Activated naive CD4-positive, alpha-beta T cell (primary cell): ENCODE measurements around the gene DNAJC7.

Source experiments
- DNase-seq, 4 experiments: peaks; one replicate each; lab custom pipeline; 2025; lab: John Stamatoyannopoulos, UW

DNAJC7 gene, protein sequence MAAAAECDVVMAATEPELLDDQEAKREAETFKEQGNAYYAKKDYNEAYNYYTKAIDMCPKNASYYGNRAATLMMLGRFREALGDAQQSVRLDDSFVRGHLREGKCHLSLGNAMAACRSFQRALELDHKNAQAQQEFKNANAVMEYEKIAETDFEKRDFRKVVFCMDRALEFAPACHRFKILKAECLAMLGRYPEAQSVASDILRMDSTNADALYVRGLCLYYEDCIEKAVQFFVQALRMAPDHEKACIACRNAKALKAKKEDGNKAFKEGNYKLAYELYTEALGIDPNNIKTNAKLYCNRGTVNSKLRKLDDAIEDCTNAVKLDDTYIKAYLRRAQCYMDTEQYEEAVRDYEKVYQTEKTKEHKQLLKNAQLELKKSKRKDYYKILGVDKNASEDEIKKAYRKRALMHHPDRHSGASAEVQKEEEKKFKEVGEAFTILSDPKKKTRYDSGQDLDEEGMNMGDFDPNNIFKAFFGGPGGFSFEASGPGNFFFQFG

DNA sequence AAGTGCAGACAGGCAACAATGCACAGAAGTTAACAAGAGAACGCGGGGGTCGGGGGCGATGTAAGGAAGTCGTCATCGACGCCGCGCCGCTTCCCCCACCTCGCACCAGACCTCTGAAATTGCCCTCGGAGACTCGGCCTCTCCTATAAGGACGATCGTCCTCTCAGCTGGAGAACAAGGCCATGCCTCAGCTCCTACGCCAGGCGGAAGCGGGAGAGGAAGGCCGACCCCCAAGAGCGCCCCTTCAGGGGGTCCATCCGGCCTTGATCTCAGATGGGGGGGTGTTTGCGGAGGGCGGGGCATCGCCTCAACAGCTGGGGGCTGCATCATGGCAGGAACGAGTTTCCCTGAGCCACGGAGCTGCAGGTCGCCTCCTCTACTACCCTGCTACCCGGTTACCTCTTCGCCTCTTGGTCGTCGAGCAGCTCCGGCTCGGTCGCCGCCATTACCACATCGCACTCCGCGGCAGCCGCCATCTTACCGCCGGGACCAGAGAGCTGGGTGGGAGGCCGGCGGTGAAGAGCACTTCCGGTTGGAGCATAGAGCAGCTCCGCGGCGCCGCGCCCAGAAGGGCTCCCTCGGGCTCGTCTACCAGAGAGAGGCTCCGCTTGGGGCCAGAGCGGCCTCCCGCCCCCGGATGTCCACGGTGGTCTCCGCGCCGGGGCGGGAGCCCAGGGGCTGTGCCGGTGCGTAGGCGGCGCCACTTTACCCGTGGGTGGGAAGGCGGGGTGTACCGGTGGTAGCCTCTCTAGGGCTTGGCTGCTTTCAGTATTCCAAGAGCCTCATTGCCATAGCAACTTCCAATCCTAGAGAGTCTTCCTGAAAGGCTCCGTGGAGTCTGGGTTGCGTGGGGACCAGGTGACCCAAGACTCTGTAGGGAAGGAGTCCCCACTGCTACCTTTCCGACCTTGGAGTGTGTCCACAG is at the start of gene DNAJC7:
DNAJC7 (minus strand) TSS at position 499 of the 925 bp plus-strand sequence; CDS start at position 476, 23 bp downstream.
- DNase-seq = peak; percentile 80 to 87 (median 84)

GRCh38 chr17:42065201-42065600 is 48.0 kb upstream of the DNAJC7 start:
- no peak for DNase-seq

DNA sequence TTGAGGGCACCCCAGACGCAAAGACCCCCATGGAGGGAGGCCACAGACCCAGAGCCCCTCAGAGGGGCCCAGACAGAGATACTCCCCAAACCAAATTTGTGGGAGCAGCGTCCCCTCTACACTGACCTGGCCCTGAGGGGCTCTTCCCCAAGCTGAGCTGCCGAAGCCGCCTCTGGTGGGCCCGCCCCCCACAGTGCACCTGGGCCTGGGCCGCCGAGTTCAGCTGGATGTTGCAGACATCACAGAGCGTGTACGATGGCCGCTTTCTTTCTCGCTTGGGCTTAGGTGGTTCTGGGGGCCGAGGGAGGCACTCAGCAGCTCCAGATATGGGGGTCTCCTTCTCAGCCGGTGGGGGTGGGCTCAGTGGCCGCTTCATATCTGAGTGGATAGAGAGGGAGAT is 45.4 kb upstream of the DNAJC7 start:
- DNase-seq = no peak

DNA sequence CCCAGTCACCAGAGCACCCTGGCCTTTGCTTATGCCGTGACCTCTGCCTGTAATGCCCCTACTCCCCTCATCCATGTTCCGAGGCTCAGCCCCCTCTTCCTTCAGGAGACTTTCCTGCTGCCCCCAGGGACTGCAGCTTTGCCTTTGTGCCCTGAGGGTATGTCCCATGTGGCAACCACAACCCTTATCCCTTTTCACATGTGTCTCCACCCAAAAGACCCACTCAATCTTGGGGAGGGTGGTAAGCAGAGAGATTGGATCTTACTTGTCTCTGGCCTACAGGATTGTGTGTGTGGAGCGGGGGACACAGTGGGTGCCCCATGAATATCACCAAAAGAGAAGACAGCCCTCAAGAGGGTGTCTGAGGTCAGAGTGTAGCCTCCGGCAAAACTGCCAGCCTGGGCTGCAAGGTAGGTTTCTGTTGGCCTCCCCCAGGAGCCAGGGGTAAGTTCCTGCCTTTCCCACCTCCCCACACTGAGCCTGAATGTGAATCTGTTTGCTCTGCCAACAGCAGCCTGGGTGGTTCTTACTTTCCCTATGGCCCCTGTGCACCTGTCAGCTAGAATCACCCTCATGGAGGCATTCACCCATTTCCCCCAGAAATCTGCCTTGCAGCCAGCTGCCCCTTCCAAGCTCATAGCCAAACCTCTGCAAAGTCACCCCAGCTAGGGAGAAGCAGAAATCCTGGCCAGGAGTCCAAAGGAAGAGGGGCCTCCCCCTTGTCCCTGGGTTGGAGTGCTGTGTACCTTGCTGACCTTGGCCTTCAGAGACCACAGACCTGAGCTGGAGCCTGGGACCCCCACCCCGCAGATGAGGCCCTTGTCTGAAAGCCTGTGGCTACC is 44.6 kb upstream of the DNAJC7 start:
- no peak for DNase-seq

GRCh38 chr17:42060231-42060630 is 43.0 kb upstream of the DNAJC7 start:
- DNase-seq = no peak

GRCh38 chr17:42059815-42060214 is 42.6 kb upstream of the DNAJC7 start:
- DNase-seq = no peak

DNA sequence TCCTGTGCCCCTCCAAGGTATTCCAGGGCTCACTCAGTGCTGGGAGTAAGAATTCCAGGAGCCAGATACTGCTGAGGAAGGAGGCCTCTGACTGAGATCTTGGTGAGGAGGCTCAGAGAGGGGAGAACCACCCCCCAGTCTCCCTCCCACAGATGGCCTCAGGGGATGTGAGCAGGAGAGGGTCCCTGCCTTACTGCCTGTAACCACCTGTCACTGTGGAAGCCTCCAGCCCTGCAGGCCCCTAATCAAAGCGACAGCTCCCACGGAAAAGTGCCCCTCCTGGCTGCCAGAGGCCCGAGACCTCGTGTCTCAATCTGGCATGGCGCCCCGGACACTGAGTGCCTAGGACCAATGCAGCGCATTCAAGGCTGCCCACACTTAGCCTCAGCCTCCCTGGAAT is 40.8 kb upstream of the DNAJC7 start:
- no peak for DNase-seq

DNA sequence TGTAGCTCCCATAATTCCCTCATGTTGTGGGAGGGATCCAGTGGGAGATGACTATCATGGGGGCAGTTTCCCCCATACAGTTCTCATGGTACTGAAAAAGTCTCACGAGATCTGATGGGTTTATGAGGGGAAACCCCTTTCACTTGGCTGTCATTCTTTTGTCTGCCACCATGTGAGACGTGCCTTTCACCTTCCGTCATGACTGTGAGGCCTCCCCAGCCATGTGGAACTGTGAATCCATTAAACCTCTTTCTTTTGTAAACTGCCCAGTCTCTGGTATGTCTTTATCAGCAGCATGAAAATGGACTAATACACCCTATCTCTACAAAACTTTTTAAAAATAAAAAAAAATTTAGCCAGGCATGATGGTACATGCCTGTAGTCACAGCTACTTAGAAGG is 39.4 kb upstream of the DNAJC7 start:
- no peak for DNase-seq

GRCh38 chr17:42055496-42055895 is 38.3 kb upstream of the DNAJC7 start:
- no peak for DNase-seq

DNA sequence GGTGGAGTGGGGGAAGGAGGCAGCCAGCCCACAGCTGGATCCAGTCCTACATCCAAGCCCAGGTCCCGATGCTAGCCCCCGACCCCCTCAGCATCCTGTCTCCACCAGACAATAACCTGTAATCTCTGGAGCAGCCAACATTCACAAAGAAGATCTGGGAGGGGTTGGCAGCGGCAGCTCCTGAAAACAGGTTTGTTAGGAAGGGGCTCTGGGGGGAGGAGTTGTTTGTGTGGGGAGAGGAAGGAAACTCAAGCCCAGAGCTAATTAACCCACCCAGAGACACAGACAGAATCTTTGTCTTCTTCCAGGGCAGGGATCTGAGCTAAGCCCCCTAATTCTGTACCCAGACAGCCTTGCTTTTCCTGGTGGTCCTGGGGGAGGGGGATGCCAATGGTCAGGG is 37.8 kb upstream of the DNAJC7 start:
- no peak for DNase-seq

DNA sequence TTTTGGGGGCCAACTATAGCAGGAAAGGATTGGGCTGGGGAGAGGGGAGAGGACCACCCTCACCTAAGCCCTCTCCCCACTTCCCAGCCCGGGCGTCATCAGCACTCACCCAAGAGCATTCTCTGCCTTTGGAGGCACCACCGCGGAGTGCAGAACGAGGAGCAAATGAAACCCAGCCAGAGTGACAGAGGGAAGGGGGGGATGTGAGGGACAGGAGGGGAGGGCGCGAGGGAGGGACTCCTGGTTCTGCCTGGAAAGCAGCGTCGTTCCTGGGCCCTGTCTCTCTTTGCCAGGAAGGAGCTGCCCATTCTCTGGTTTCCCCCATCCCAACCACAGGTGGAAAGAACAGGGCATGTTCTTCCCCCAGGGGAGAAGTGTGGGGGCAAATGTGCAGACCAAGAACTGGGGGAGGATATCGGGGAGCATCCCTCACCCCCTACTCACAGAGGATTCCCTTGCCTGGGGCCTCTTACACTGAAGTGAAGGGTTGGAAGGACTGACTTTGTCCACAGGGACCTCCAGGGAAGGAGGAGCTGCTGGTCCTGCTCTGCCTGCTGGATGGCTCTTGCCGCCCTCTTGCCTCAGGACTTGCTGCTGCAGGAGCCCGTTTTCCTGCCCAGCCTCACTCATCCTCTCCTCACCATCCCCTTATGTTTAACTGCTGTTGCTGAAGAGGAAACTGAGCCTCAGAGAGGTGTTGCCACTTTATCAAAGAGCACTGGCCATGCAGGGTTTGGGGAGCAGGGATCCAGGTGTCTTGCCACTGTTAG is 36.7 kb upstream of the DNAJC7 start:
- DNase-seq = no peak

- DNase-seq = no peak
Observed at GRCh38 chr17:42052346-42052877, 35.2 kb upstream of the DNAJC7 start.

GRCh38 chr17:42051645-42052044 is 34.4 kb upstream of the DNAJC7 start:
- no peak for DNase-seq

DNA sequence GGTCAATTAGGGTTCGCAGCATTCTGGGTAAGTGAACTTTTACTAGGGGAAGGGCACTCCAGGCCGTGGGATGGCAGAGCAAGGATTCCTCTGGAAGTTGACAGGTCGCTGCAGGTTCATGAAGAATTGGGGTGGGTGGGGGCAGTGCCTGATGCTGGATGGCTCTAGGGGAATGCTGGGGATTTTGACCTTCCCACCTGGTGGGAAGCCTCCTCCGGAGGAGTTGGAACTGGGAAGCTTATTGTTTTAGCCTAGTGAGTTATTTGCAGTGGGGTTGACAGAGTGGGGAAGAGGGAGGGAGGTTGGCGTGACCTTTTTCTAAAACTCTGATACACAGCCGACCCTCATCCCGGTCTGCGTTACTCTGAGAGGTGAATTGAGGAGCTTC is 33.8 kb upstream of the DNAJC7 start:
- no peak for DNase-seq

- DNase-seq = peak in 3 of 4 experiments; percentile 17 to 64 (median 25)
Observed at GRCh38 chr17:42050393-42051012, 33.3 kb upstream of the DNAJC7 start, which contains the start of gene C17orf113. TSS of gene C17orf113 (minus strand) at chr17:42050601. CDS start at chr17:42043376, 7,225 bp downstream.

GRCh38 chr17:42049834-42050392 is 32.7 kb upstream of the DNAJC7 start:
- no peak for DNase-seq

GRCh38 chr17:42047343-42047742 is 30.1 kb upstream of the DNAJC7 start:
- DNase-seq = no peak

DNA sequence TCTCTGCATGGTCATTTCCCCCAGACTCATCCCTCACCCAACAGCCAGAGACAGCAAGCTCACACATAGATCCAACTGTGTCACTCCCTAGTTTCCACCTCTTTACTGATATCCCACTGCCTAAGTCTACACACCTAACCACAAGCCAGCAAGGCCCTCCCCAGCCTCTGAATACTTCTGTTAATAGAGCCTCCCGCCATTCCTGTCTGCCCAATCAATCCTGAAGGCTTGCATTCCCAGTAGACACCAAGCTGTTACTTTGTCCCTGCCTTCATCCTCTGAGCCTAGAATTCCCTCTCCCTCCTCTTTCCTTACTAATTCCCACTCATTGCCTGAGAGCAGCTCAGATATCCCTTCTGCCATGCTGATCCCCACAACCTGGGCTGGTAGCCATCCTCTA is 28.5 kb upstream of the DNAJC7 start:
- DNase-seq = no peak

- no peak for DNase-seq
Observed at GRCh38 chr17:42042598-42043319, 25.5 kb upstream of the DNAJC7 start.
